ENCODE measurements around the gene HNRNPH2. TPM values are rescaled to one million over a fixed set of nuclear protein-coding genes. Genes with fewer than 3 reads are reported as not detected.

Gene HNRNPH2
- total RNA-seq, 1 experiment from 2014 or later = 34.8 TPM

DNA sequence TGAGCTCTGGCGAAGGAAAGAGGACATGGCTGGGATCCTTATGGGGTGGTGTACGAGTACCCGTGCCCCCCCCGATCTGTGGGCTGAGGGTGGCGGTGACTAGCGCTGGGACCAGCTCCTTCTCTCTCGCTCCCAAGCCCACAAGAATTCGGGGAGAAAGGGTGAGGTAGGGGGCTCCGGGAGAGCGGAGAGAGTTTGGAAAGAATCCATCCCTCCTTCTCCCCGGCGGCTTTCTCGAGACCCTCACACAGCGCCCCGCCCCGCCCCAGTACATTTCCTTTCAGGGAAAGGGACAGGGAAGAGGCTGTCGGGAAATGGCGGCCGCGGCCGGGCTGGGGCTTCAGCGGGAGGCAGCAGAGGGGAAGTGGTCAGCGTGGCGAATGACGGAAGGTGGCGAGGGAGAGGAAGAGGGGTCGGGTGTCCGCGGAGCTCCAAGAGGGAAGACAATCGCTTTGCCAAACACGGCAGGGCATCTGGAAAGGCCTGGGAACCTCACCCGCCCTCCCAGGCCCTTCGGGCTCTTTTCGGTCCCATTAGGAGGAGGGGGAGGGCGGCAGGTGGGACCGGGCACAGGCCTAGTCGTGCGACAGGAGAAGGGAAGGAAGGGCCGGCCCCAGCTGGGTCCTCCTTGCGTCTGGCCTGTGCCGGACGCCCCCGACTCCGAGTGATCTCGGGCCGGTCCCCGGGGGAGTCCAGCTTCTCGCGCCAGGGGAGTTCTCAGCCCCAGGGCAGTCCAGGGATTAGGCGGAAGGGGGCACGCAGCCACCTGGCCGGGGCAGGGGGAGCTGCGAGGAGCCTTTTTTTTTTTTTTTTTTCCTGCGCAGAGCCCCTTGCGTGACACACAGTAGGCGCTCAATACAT is 10.2 kb downstream of the HNRNPH2 start:
- 0 out of 2 replicates have a peak overlapping the region, but pooled peaks have one; percentile 18 for H3K27ac ChIP-seq (ENCODE audit: low read length)
- H3K9me3 ChIP-seq (ENCODE audit: low read length) = no peaks in the 10 kb centered on the region
- H3K27me3 ChIP-seq (ENCODE audit: low read length) = no peaks in the 10 kb centered on the region
- DNase-seq = peak; percentile 55
- no peaks in the 10 kb centered on the region for H3K36me3 ChIP-seq (ENCODE audit: insufficient read depth, low read length)
- peak overlapping the region; percentile 68 for H3K9ac ChIP-seq (ENCODE audit: low read length)
- no peaks in the 10 kb centered on the region for H3K79me2 ChIP-seq (ENCODE audit: low read length)
- peak overlapping the region; percentile 58 for H3K4me3 ChIP-seq (ENCODE audit: low read length)
- no peaks in the 10 kb centered on the region for H3K9me2 ChIP-seq (replicated peaks; ENCODE audit: insufficient read depth, low read length)
- H3K4me2 ChIP-seq (ENCODE audit: low read depth, low read length, poor library complexity, severe bottlenecking) = peak overlapping the region; percentile 48
- H3K4me1 ChIP-seq (ENCODE audit: low read length) = peaks cover 35% of the 10 kb centered on the region
- no peaks in the 10 kb centered on the region for H4K20me1 ChIP-seq (ENCODE audit: insufficient read depth, low read depth, low read length)
- peak overlapping the region; percentile 74 for H2AFZ ChIP-seq (ENCODE audit: low read length)

DNA sequence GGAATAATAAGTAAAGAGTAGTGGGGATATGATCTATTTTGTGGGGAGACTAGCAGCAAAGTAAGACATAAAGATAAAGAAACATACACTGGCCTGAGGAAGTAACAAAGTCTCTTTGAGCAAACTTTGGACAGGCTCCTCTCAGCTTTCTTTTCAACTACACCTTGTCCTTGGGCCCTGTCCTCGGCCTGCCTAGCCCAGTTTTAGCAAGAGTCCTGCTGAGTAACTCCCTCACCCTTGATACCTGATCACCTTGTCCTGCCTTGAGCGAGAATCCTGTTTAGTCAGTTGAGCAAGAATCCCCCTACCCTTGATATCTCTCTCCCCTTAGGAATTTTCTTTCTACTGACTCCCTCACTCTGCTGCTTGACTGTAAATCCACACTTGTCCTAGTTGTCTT is 11.5 kb downstream of the HNRNPH2 start:
- peak; percentile 38 for DNase-seq
- Histone ChIP-seq H3K4me3 (ENCODE audit: low read length) (no peak overlapping the region), H2AFZ (ENCODE audit: low read length) (no peak overlapping the region), H3K36me3 (ENCODE audit: insufficient read depth, low read length) (no peaks in the 10 kb centered on the region), H3K79me2 (ENCODE audit: low read length) (no peaks in the 10 kb centered on the region), H3K27ac (ENCODE audit: low read length) (no peak overlapping the region), H3K9me3 (ENCODE audit: low read length) (no peaks in the 10 kb centered on the region), H3K9me2 (replicated peaks; ENCODE audit: insufficient read depth, low read length) (no peaks in the 10 kb centered on the region), H3K4me2 (ENCODE audit: low read depth, low read length, poor library complexity, severe bottlenecking) (no peak overlapping the region), H3K4me1 (ENCODE audit: low read length) (peaks cover 28% of the 10 kb centered on the region), H4K20me1 (ENCODE audit: insufficient read depth, low read depth, low read length) (no peaks in the 10 kb centered on the region), H3K27me3 (ENCODE audit: low read length) (no peaks in the 10 kb centered on the region), H3K9ac (ENCODE audit: low read length) (no peak overlapping the region)

DNA sequence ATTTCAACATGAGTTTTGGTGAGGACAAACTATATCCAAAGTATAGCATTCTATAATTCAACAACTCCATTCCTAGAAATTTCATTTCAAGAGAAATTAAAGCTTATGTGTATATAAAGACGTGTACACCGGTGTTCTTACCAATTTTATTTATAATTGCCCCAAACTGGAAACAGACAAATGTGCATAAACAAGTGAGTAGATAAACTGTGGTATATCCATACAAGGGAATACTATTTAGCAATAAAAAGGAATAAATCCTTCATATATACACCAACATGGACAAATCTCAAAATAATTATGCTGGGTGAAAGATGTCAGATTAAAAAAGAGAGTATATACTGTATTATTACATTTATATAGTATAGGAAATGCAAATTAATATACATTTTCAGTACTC is 19.9 kb downstream of the HNRNPH2 start:
- no peak overlapping the region for H2AFZ ChIP-seq (ENCODE audit: low read length)
- H3K27ac ChIP-seq (ENCODE audit: low read length) = no peak overlapping the region
- H3K4me3 ChIP-seq (ENCODE audit: low read length) = no peak overlapping the region
- H3K27me3 ChIP-seq (ENCODE audit: low read length) = no peaks in the 10 kb centered on the region
- DNase-seq = no peak
- no peaks in the 10 kb centered on the region for H4K20me1 ChIP-seq (ENCODE audit: insufficient read depth, low read depth, low read length)
- H3K36me3 ChIP-seq (ENCODE audit: insufficient read depth, low read length) = no peaks in the 10 kb centered on the region
- H3K79me2 ChIP-seq (ENCODE audit: low read length) = no peaks in the 10 kb centered on the region
- H3K9me3 ChIP-seq (ENCODE audit: low read length) = peaks cover 3% of the 10 kb centered on the region; the same call in 1 of the 2 replicates
- no peaks in the 10 kb centered on the region for H3K4me1 ChIP-seq (ENCODE audit: low read length)
- no peak overlapping the region for H3K9ac ChIP-seq (ENCODE audit: low read length)
- H3K9me2 ChIP-seq (replicated peaks; ENCODE audit: insufficient read depth, low read length) = no peaks in the 10 kb centered on the region
- H3K4me2 ChIP-seq (ENCODE audit: low read depth, low read length, poor library complexity, severe bottlenecking) = no peak overlapping the region

DNA sequence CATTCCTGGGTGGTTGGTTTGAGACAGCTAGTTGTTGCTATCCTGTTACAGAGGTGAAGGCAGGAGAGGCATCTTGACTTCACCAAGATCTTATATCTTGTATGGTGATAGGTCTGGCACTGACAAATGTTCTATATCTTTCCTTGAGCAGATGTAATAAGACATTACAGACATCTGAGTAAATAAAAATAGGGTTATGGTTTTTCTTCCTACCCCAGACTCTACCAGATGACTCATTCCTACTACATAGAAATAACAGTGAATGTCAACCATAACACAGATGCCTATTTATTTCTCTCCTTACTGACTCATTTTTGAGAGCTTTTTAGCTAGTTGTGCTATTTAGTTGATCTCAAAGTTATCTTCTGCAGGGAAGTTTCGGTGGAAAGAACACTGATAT is 21.9 kb downstream of the HNRNPH2 start:
- H4K20me1 ChIP-seq (ENCODE audit: insufficient read depth, low read depth, low read length) = no peaks in the 10 kb centered on the region
- H3K9me3 ChIP-seq (ENCODE audit: low read length) = peaks cover 6% of the 10 kb centered on the region; the same call in 1 of the 2 replicates
- no peak for DNase-seq
- H3K4me2 ChIP-seq (ENCODE audit: low read depth, low read length, poor library complexity, severe bottlenecking) = no peak overlapping the region
- H3K4me1 ChIP-seq (ENCODE audit: low read length) = no peaks in the 10 kb centered on the region
- no peaks in the 10 kb centered on the region for H3K36me3 ChIP-seq (ENCODE audit: insufficient read depth, low read length)
- no peak overlapping the region for H3K4me3 ChIP-seq (ENCODE audit: low read length)
- H3K9me2 ChIP-seq (replicated peaks; ENCODE audit: insufficient read depth, low read length) = no peaks in the 10 kb centered on the region
- H3K27me3 ChIP-seq (ENCODE audit: low read length) = no peaks in the 10 kb centered on the region
- no peak overlapping the region for H2AFZ ChIP-seq (ENCODE audit: low read length)
- no peaks in the 10 kb centered on the region for H3K79me2 ChIP-seq (ENCODE audit: low read length)
- H3K27ac ChIP-seq (ENCODE audit: low read length) = no peak overlapping the region
- no peak overlapping the region for H3K9ac ChIP-seq (ENCODE audit: low read length)

DNA sequence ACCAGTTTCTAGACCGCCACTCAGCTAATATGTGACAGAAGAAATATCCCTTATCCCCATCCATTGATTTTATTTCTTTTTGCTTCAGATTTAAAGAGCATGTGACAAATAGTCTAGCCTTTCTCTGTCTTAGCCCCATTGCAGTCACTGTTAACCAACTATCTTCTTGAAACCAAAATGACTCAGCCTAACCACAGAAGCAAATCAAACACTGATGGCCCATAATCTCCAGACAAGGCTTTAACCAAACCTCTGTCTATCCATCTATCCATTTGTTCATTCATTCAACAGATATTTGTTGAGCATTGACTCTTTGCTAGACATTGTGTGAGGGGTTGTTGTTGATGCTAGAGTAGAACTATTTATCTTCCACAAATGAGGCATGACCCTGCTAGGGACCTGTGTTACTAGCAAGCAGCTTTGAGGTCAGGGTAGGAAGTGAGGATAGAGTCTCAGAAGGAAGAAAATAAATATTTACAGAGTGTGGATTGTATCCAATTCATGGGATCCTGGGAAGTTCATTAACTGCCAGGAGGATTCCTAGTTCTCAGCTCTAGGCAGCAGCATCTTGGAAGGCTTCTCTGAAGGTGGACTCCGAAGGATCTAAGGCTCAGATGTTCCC is 22.5 kb downstream of the HNRNPH2 start:
- Histone ChIP-seq H3K9ac (ENCODE audit: low read length) (no peak overlapping the region), H3K4me2 (ENCODE audit: low read depth, low read length, poor library complexity, severe bottlenecking) (no peak overlapping the region), H3K36me3 (ENCODE audit: insufficient read depth, low read length) (no peaks in the 10 kb centered on the region), H3K27ac (ENCODE audit: low read length) (no peak overlapping the region), H4K20me1 (ENCODE audit: insufficient read depth, low read depth, low read length) (no peaks in the 10 kb centered on the region), H3K4me1 (ENCODE audit: low read length) (no peaks in the 10 kb centered on the region), H2AFZ (ENCODE audit: low read length) (no peak overlapping the region), H3K9me2 (replicated peaks; ENCODE audit: insufficient read depth, low read length) (no peaks in the 10 kb centered on the region), H3K27me3 (ENCODE audit: low read length) (no peaks in the 10 kb centered on the region), H3K4me3 (ENCODE audit: low read length) (no peak overlapping the region), H3K79me2 (ENCODE audit: low read length) (no peaks in the 10 kb centered on the region), H3K9me3 (ENCODE audit: low read length) (peaks cover 6% of the 10 kb centered on the region; the same call in 1 of the 2 replicates)
- no peak for DNase-seq

DNA sequence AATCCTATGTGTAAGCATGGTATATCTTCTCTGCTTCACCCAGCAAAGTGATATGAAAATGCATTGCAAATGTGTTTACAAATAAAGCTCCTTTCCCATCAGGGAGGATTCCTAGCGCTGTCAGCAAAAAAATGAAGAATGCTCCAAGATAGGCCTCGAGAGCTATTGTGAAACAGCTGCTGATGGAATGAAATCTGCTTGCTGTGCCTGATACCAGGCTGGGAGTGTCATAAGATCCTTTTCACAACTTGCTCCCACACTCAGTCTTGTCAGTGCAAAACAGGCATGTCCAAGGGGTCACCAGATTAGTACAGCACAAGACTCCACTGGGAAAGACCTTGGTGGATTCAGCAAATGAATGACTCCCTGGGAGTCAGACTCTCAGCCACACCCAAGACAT is 34.1 kb downstream of the HNRNPH2 start:
- H4K20me1 ChIP-seq (ENCODE audit: insufficient read depth, low read depth, low read length) = no peaks in the 10 kb centered on the region
- no peak overlapping the region for H3K9ac ChIP-seq (ENCODE audit: low read length)
- H3K27ac ChIP-seq (ENCODE audit: low read length) = no peak overlapping the region
- no peaks in the 10 kb centered on the region for H3K4me1 ChIP-seq (ENCODE audit: low read length)
- no peaks in the 10 kb centered on the region for H3K79me2 ChIP-seq (ENCODE audit: low read length)
- no peak for DNase-seq
- no peaks in the 10 kb centered on the region for H3K9me2 ChIP-seq (replicated peaks; ENCODE audit: insufficient read depth, low read length)
- H3K4me3 ChIP-seq (ENCODE audit: low read length) = no peak overlapping the region
- H3K9me3 ChIP-seq (ENCODE audit: low read length) = no peaks in the 10 kb centered on the region
- H3K27me3 ChIP-seq (ENCODE audit: low read length) = no peaks in the 10 kb centered on the region
- no peaks in the 10 kb centered on the region for H3K36me3 ChIP-seq (ENCODE audit: insufficient read depth, low read length)
- H2AFZ ChIP-seq (ENCODE audit: low read length) = no peak overlapping the region
- H3K4me2 ChIP-seq (ENCODE audit: low read depth, low read length, poor library complexity, severe bottlenecking) = no peak overlapping the region

DNA sequence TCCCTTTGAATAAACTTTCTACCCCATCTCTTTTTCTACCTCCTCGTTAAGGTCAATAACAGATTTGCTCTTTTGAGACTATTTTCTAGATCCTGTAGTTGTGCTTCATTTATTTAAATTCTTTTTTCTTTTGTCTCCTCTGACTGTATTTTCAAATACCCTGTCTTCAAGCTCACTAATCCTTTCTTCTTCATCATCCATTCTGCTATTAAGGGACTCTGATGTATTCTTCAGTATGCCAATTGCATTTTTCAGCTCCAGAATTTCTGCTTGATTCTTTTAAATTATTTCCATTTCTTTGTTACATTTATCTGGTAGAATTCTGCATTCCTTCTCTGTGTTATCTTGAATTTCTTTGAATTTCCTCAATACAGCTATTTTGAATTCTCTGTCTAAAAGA is 41.3 kb downstream of the HNRNPH2 start:
- Histone ChIP-seq H3K9me2 (replicated peaks; ENCODE audit: insufficient read depth, low read length) (no peaks in the 10 kb centered on the region), H3K4me1 (ENCODE audit: low read length) (no peaks in the 10 kb centered on the region), H3K79me2 (ENCODE audit: low read length) (no peaks in the 10 kb centered on the region), H3K9ac (ENCODE audit: low read length) (no peak overlapping the region), H3K9me3 (ENCODE audit: low read length) (no peaks in the 10 kb centered on the region), H3K4me3 (ENCODE audit: low read length) (no peak overlapping the region), H3K27ac (ENCODE audit: low read length) (no peak overlapping the region), H4K20me1 (ENCODE audit: insufficient read depth, low read depth, low read length) (no peaks in the 10 kb centered on the region), H3K36me3 (ENCODE audit: insufficient read depth, low read length) (no peaks in the 10 kb centered on the region), H3K4me2 (ENCODE audit: low read depth, low read length, poor library complexity, severe bottlenecking) (no peak overlapping the region), H3K27me3 (ENCODE audit: low read length) (no peaks in the 10 kb centered on the region), H2AFZ (ENCODE audit: low read length) (no peak overlapping the region)
- DNase-seq = no peak

DNA sequence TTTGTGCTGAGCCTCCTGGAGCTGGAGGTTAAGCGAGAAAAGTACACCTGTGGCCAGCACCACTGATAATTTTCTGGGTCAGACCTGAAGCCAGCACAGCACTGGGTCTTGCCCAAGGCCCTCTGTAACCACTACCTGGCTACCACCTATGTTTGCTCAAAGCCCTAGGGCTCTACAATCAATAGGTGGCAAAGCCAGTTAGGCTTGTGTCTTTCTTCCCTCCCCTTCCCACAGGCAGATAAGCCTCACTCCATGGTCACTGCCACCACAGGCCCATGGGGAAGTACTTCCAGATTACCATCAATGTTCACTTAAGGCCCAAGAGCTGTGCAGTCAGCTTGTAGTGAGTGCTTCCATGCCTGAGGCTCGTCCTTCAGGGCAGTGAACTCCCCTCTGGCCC is 42.1 kb downstream of the HNRNPH2 start:
- Histone ChIP-seq H3K27ac (ENCODE audit: low read length) (no peak overlapping the region), H2AFZ (ENCODE audit: low read length) (no peak overlapping the region), H3K9me2 (replicated peaks; ENCODE audit: insufficient read depth, low read length) (no peaks in the 10 kb centered on the region), H3K4me3 (ENCODE audit: low read length) (no peak overlapping the region), H3K27me3 (ENCODE audit: low read length) (no peaks in the 10 kb centered on the region), H4K20me1 (ENCODE audit: insufficient read depth, low read depth, low read length) (no peaks in the 10 kb centered on the region), H3K9ac (ENCODE audit: low read length) (no peak overlapping the region), H3K4me2 (ENCODE audit: low read depth, low read length, poor library complexity, severe bottlenecking) (no peak overlapping the region), H3K4me1 (ENCODE audit: low read length) (no peaks in the 10 kb centered on the region), H3K36me3 (ENCODE audit: insufficient read depth, low read length) (no peaks in the 10 kb centered on the region), H3K79me2 (ENCODE audit: low read length) (no peaks in the 10 kb centered on the region), H3K9me3 (ENCODE audit: low read length) (no peaks in the 10 kb centered on the region)
- no peak for DNase-seq

All from Karpas-422 (cell line).